Pulmonary artery endothelial cell (primary cell): ENCODE results near the gene LAMB1. TPM values are rescaled to one million over a fixed set of nuclear protein-coding genes. Genes with fewer than 3 reads are reported as not detected.
A peak's percentile ranks its signal among the peaks of the same experiment; 100 is the strongest.

ENCODE experiments used
- DNase-seq: peaks from one replicate; pipeline ENCODE4 v3.0.0-alpha.2; 2011; ENCODE audit warnings: low read depth, low spot score
- total RNA-seq: library from RNA; depleted of rRNA; stranded (reverse); fragments of >200 nt; gene quantifications from 2 replicates; pipeline ENCODE4 v1.2.3, GENCODE V29; 2014

The LAMB1 gene
- total RNA-seq, 1 donor from 2014 or later = 685 TPM

- DNase-seq = no peak
Observed at GRCh38 chr7:108018668-108019067, 15.7 kb upstream of the LAMB1 start.

DNA sequence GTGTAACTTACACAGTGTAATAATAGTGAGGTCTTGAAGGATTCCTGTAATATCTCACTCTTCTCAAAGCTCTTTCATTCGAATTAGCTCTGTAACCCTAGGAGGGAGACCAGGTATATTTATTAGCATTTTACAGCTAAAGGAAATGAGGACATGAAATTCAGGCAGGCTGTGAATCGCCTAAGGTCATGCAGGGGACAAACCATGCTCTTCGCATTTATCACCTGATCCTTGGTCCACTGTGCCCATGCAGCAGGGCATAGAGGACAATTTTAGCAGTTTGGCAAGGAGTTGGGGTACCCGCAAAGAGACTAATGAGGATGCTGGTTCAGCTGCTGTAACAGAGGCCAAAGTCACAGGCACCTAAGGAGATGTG lies 14.8 kb upstream of the LAMB1 start:
- DNase-seq = no peak

GRCh38 chr7:108016841-108017775 lies 14.1 kb upstream of the LAMB1 start:
- no peak for DNase-seq

GRCh38 chr7:108015740-108016139 lies 12.8 kb upstream of the LAMB1 start:
- peak; percentile 68 for DNase-seq

DNA sequence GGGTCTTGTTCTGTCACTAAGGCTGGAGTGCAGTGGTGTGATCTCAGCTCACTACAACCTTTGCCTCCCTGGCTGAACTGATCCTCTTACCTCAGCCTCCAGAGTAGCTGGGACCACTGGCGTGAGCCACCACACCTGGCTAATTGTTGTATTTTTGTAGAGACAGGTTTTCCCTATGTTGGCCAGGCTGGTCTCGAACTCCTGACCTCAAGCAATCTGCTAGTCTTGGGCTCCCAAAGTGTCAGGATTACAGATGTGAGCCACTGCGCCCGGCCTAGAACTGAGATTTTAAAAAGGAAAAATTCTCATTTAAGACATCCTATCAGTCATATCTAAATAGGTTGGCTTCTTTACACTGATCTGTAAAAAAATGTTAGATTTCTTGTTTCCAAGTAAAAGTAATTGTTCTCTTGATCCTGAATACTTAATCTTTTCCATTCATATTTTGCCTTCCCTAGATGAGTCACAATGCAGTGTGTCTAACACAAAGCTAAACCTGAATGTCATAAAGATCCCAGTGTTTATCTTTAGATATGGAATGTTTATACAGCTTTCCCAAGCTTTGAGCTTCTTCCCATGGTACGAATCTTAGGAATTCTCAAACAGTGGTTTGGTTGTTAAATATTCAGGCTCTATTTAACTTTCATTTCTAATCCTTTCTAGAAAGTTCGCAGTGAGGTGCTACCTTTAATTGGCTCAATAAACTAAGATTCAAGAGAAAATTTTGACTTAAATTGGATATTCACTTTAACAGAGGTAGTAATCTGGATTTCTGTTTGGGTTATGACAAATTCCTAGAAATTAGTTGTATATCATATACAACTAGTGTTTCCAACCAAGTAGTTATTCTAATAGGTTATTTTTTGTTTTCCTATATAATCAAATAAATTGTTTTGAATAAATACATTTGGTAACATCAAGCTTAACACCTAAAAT lies 12.1 kb upstream of the LAMB1 start:
- DNase-seq = peak; percentile 95

GRCh38 chr7:108014215-108014614 lies 11.3 kb upstream of the LAMB1 start:
- DNase-seq = no peak

DNA sequence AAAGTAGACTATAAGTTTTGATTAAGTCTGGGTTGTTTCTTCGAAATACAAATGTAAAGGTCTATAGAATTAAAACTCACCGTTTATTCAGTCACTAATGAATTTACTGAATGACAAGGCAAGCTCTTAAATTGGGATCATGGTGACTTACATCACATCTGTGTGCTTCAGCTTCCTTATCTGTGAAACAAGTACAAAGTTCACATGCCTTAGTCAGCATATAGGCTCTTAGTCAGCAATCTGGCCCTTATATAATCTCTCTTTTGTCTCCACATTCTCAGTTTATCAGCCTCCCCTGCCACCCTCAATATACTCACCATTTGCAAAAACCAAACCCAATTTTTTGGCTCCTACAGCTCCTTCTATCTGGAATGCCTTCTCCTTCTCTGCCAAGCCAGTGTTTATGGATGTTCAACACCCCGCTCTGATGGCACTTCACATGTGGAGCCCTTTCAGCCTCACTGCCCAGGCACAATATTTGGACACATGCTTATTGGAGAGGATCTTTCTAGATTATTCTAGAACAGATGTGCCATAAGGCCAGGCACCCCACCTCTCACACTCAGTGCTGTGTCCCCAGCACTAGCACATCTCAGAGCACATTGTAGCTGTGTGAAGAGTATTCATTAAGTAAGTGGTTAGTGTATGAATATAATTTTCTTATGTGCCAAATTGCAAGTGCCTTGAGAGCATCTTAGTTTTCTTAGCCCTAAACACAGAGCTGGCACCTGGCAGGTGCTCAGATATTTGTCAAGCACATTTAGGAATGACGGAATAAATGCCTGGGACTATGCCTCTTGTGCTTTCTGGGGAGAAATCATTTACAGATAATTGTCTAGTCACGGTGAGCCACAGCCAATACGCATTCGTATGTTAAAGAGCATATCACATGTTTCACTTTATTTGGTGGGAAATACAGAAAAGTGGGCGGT lies 9.8 kb upstream of the LAMB1 start:
- DNase-seq = no peak

DNA sequence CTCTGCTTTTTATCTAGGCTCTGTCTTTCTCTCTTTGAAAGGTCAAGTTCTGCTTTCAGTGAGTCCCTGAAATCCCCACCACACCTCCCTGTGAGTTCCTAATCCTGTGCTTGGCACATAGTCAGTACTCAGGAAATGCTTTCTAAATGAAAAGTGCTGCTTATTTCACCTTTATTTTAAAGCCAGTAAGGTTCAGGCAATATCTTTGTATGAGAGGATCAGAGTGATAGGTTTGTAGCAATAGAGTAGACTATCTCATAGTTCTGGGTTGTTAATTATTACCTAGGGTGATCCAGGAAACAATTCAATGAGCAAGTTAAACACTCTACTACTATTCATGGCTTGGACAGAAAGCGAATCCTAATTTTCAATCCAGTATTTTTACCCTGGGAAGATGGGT lies 7.4 kb upstream of the LAMB1 start:
- no peak for DNase-seq

GRCh38 chr7:108009873-108010272 lies 6.9 kb upstream of the LAMB1 start:
- DNase-seq = no peak

GRCh38 chr7:108008827-108009226 lies 5.9 kb upstream of the LAMB1 start:
- no peak for DNase-seq

GRCh38 chr7:108008240-108008639 lies 5.3 kb upstream of the LAMB1 start:
- DNase-seq = no peak

DNA sequence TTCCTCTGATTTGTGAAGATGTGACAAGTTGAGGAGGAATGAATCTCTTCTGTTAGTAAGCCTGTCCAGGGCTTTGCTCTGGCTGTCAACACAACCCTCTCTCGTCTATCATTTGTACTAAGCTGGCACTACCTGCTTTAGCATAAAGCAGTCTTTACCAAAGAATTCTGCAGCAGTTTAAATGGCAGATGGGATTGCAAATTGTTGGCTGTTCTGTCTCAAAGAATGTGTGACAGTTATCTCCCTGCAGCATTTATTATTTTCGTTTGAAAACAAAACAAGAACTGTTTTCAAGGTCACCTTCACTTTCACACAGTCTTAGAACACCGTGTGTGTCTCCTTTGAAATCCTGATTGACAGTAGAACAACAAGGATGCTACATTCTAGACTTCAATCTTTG lies 4.8 kb upstream of the LAMB1 start:
- no peak for DNase-seq

DNA sequence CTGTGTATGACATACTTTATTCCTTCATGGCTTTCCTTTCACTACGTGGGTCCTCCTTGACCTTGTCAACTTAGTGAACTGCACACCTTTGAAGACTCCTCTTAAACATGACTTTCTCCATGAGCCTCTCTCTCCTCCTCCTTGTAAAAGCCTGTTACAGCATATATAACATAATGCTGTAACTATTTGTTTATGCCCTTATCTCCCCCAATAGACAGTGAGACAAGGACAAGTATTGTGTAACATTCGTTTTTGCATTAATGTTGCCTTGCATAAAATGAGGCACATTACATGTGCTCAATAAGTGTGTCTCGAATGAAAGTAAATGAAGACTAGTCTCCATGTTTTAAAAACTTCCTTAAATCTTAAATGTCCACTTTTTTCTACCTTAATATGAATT lies 4.3 kb upstream of the LAMB1 start:
- DNase-seq = no peak

DNA sequence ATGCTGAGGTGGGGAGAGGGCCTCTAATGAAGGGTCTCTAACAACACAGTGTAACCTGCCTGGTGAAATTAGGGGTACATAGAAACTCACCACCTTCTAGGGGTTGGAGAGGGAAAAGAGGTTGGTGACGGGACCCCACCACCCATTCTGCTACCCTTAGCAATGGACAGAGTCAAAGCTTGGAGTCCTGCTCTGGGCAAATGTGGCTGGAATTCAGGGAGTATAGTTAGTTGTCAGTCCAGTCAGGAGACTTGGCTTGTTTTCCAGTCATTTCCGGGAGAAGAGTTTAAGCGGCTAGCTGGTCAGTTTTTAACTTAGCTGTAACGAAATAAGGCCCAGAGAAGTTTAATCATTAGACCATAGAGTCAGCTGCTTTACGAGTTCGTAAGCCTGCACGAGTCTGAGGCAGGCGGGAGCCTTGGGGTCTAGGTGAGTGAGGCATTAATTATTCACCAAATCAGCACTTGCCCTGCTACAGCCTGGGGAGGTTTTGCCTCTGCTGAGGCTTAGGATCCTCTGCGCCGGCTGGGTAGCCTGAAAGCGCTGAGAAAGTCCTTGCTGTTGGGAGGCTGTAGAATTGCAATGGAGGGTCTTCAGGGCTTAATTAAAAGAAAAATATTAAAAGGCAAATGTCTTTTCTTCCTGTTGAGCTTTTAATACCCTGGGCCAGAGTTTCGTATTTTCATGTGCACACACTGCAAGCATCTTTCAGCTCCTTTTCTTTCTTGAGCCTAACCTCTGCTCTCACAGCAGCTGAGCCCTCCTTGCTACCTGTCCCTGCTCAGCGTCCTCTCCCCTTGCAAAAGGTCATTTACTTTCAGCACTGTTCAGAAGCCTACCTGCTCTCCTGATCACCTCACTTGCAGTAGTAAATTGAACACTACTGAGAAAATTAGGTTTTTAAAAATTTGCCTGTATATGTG lies 1.5 kb upstream of the LAMB1 start:
- no peak for DNase-seq

- DNase-seq = no peak
Observed at GRCh38 chr7:108003599-108003935, 606 bp upstream of the LAMB1 start.

DNA sequence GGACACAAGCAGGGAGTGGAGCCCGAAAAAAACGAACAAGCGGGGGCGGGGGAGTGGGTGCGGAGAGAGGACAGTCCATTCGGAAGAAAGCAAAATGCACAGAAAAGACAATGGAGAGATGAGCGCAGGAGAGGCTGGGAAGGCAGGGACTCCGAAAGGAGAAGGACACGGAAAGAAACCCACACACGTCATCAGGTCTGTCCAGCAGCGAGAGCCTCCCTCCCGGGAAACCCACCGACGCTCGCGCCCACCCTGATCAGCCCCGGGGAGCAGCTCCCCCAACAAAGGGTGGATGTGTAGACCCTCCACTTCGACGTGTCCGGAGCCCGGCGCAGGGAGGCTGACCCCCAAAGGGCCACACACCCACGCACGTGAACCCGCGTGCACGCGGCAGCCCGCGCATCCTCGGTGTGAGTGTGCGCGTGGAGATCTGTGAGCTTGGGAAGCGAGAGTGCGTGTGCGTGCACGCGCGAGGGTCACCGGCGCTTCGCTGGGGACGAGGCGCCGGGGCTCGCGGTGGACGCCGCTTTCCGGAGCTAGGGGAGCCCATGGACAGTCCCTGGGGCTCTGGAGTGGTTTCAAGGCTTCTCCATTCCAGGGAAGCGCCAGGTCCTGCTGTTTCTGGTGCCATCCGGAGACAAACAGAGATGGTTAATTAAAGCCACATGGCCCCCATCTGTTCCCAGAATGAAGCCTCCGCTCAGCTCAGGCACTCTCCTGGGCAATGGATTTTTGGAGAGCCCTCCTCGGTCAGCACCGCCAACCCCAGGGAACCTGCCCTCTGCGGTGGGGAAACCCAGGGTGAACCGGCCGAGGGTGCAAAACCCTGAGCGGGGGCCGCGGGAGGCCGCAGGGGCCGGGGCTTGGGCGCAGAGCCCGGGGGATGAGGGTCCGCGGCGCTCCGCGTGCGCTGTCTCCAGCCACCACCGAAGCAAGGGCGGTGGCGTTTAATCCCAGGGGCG lies 916 bp downstream of the LAMB1 start:
- no peak for DNase-seq

- peak; percentile 97 for DNase-seq
Observed at GRCh38 chr7:108000875-108001763, 1.8 kb downstream of the LAMB1 start.
